Mesodermal cell (in vitro differentiated cells): Measurements from ENCODE around the gene TPD52L1.

ENCODE experiments used
- H3K27ac ChIP-seq: 2 replicates; pipeline ENCODE4 v1.7.0; 2013; ENCODE audit warnings: mild to moderate bottlenecking, low read depth, low read length, moderate library complexity; ENCODE audit not compliant: severe bottlenecking
- H3K36me3 ChIP-seq: 2 replicates; pipeline ENCODE4 v1.7.1; 2013; ENCODE audit warnings: mild to moderate bottlenecking, low read length, moderate library complexity; ENCODE audit not compliant: control insufficient read depth, insufficient read depth
- H3K4me1 ChIP-seq: one replicate; pipeline ENCODE4 v1.7.1; 2013; ENCODE audit warnings: mild to moderate bottlenecking, low read length; ENCODE audit not compliant: insufficient read depth, control insufficient read depth, poor library complexity, severe bottlenecking
- H3K4me3 ChIP-seq: 2 replicates; pipeline ENCODE4 v1.7.0; 2013; ENCODE audit warnings: low read length, control low read depth, mild to moderate bottlenecking; ENCODE audit not compliant: insufficient read depth, poor library complexity, severe bottlenecking; ENCODE audit errors: extremely low read depth
- H3K9me3 ChIP-seq: 2 replicates; pipeline ENCODE4 v1.7.1; 2013; ENCODE audit warnings: mild to moderate bottlenecking, low read length, moderate library complexity; ENCODE audit not compliant: control insufficient read depth
- WGBS, 2 experiments: methylation state at CpG; one replicate each; pipeline ENCODE4 v1.1.5; 2013; ENCODE audit warnings: missing lambda C conversion rate in 2 of 2; ENCODE audit not compliant: insufficient coverage in 2 of 2; 5-methylcytosine and 5-hydroxymethylcytosine counted together

TPD52L1 gene

GRCh38 chr6:125285936-125286335 is 132.4 kb downstream of the TPD52L1 start:
- Histone ChIP-seq H3K27ac (no peak overlapping the region), H3K4me3 (no peak overlapping the region), H3K36me3 (peaks cover 62% of the 10 kb centered on the region), H3K4me1 (no peaks in the 10 kb centered on the region), H3K9me3 (no peaks in the 10 kb centered on the region)
- no CpG with 5 or more reads among the region's 1 CpG for WGBS, 2 experiments

GRCh38 chr6:125287718-125288117 is 134.1 kb downstream of the TPD52L1 start:
- no peaks in the 10 kb centered on the region for H3K4me1 ChIP-seq
- 89 to 91% methylated on average over 9 of the region's 9 CpGs for WGBS, 2 experiments
- H3K27ac ChIP-seq, result no peak overlapping the region
- no peak overlapping the region for H3K4me3 ChIP-seq
- H3K9me3 ChIP-seq, result no peaks in the 10 kb centered on the region
- peaks cover 65% of the 10 kb centered on the region for H3K36me3 ChIP-seq

DNA sequence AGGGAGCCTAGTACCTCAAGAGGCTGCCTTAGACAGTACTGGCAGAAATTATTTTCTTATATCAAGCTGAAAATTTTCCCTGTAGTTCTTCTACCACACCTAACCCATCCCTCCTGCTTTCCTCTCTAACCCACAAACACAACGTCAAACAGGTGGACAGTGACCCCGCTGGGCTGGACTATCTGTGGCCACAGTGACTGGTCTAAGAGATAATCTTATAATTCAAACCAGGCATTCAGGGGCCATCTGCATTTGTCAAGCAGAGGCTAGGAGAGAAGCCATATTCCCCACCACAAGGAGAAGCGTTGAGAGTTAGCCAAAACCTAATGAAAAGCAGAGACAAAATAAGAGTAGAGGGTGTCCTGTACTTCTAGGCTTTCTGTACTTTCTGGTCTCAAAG is 140.0 kb downstream of the TPD52L1 start:
- H3K4me3 ChIP-seq, result no peak overlapping the region
- peaks cover 83% of the 10 kb centered on the region for H3K36me3 ChIP-seq
- no peak overlapping the region for H3K27ac ChIP-seq
- H3K4me1 ChIP-seq, result no peaks in the 10 kb centered on the region
- H3K9me3 ChIP-seq, result no peaks in the 10 kb centered on the region
- 100% methylated on average over 1 of the region's 3 CpGs; no CpG with 5 or more reads in 1 of the 2 experiments for WGBS, 2 experiments

GRCh38 chr6:125294036-125294435 is 140.5 kb downstream of the TPD52L1 start:
- H3K4me1 ChIP-seq, result no peaks in the 10 kb centered on the region
- no peak overlapping the region for H3K4me3 ChIP-seq
- WGBS, 2 experiments, result no CpG with 5 or more reads among the region's 1 CpG
- H3K27ac ChIP-seq, result no peak overlapping the region
- no peaks in the 10 kb centered on the region for H3K9me3 ChIP-seq
- H3K36me3 ChIP-seq, result peaks cover 87% of the 10 kb centered on the region

- WGBS, 2 experiments, result 92 to 100% methylated on average over 2 of the region's 3 CpGs
- H3K27ac ChIP-seq, result no peak overlapping the region
Measured at GRCh38 chr6:125294925-125295324, 141.4 kb downstream of the TPD52L1 start.

GRCh38 chr6:125296471-125296870 is 142.9 kb downstream of the TPD52L1 start:
- H3K9me3 ChIP-seq, result no peaks in the 10 kb centered on the region
- H3K27ac ChIP-seq, result no peak overlapping the region
- peaks cover 7% of the 10 kb centered on the region for H3K4me1 ChIP-seq
- WGBS, 2 experiments, result 80 to 100% methylated on average over 1 of the region's 1 CpG
- H3K4me3 ChIP-seq, result no peak overlapping the region
- peaks cover 81% of the 10 kb centered on the region for H3K36me3 ChIP-seq

More at GRCh38 chr6:125294925-125295324, 141.4 kb downstream of the TPD52L1 start:
- Histone ChIP-seq H3K4me3 (no peak overlapping the region), H3K4me1 (peaks cover 1% of the 10 kb centered on the region), H3K36me3 (peaks cover 90% of the 10 kb centered on the region), H3K9me3 (no peaks in the 10 kb centered on the region)

DNA sequence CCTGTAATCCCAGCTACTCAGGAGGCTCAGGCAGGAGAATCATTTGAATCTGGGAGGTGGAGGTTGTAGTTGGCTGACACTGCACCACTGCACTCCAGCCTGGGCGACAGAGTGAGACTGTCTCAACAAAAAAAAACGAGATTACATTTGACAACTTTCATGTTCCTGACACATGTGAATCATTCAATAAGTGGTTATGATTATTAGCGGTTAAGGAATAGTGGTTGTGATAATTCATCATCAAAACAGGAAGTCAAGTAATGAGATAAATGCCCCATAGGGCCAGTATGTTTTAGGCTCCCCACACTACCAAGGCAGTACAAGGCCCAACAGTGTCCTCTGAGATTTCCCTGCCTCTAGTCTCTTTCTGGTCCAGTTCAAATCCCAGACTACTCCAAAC is 145.7 kb downstream of the TPD52L1 start:
- H3K36me3 ChIP-seq, result peaks cover 54% of the 10 kb centered on the region
- no peak overlapping the region for H3K4me3 ChIP-seq
- peaks cover 10% of the 10 kb centered on the region for H3K4me1 ChIP-seq
- H3K27ac ChIP-seq, result no peak overlapping the region
- no peaks in the 10 kb centered on the region for H3K9me3 ChIP-seq
- WGBS, 2 experiments, result no CpG with 5 or more reads among the region's 3 CpGs

DNA sequence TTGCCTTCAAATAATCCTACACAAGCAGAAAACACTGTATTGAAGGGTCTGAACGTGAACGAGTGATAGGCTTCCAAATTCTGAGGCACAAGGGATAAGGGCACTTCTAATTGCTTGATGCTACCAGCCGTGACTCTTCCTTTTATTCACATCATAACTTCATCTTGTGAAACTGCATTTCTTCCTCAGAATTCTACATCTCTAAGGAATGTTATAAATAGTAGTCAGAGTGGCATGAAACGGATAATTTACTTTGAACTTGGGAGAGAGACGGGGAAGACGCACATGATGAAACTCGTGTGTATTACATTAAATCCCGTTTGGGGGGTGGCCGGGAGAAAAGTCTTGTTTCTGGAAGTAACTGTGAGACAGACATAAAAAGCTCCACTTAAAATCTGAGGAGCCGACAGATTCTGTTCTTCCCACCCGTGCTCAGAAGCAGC is 147.4 kb downstream of the TPD52L1 start:
- peak overlapping the region; percentile 87 for H3K27ac ChIP-seq
- H3K9me3 ChIP-seq, result peaks cover 9% of the 10 kb centered on the region
- H3K4me1 ChIP-seq, result peaks cover 10% of the 10 kb centered on the region
- peak overlapping the region; percentile 62 for H3K4me3 ChIP-seq
- WGBS, 2 experiments, result 6 to 19% methylated on average over 6 of the region's 11 CpGs
- peaks cover 42% of the 10 kb centered on the region for H3K36me3 ChIP-seq

DNA sequence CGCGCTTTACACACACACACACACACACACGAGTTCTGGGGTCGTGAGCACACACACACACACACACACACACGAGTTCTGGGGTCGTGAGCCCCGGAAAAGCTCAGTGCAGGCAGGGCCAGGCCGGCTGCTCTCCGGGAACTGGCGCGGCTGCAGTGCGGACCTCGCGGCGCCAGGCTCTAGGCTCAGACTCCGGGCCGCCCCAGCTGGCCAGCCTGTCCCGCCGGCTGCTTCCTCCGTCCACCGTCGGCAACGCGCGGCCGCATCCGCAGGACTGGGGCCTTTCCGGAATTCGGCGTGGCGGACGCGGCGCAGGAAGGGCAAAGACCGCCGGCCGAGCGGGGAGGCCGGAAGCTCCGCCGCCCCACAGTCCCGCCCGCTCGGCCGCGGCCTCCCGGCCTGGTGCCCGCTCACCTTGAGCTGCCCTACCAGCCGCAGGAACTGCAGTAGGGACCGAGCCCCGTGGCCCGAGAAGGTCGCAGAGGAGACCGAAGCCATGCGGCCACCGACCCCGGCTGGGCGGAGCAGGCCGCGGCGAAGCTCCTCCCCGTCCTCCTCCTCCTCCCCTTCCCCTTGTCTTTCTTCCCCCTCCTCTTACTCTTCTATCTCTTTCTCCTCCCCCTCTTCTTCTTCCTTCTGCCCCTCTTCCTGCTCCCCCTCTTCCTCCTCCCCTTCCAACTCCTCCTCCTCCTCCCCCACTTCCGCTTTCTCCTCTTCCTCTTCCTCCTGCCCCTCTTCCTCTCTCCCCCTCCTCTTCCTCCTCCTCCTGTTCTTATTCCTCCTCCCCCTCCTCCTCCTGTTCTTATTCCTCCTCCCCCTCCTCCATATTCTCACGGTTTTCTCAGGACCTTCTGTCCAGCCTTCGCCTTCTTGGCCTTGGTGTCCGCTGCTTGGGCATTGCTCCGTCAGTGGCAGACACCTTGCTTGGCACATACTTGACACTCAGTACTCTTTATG is 148.1 kb downstream of the TPD52L1 start, which contains the start of gene HDDC2:
TSS of gene HDDC2 (minus strand) at position 533 of the 957 bp plus-strand sequence. CDS start at position 498, 35 bp downstream.
- peaks cover 9% of the 10 kb centered on the region for H3K9me3 ChIP-seq
- peaks cover 10% of the 10 kb centered on the region for H3K4me1 ChIP-seq
- peak within 1 kb of the TSS; percentile 87 for H3K27ac ChIP-seq
- H3K36me3 ChIP-seq, result peaks cover 35% of the 10 kb centered on the region
- WGBS, 2 experiments, result 8 to 9% methylated on average over 37 to 52 of the region's 67 CpGs
- H3K4me3 ChIP-seq, result peak within 1 kb of the TSS; percentile 62

DNA sequence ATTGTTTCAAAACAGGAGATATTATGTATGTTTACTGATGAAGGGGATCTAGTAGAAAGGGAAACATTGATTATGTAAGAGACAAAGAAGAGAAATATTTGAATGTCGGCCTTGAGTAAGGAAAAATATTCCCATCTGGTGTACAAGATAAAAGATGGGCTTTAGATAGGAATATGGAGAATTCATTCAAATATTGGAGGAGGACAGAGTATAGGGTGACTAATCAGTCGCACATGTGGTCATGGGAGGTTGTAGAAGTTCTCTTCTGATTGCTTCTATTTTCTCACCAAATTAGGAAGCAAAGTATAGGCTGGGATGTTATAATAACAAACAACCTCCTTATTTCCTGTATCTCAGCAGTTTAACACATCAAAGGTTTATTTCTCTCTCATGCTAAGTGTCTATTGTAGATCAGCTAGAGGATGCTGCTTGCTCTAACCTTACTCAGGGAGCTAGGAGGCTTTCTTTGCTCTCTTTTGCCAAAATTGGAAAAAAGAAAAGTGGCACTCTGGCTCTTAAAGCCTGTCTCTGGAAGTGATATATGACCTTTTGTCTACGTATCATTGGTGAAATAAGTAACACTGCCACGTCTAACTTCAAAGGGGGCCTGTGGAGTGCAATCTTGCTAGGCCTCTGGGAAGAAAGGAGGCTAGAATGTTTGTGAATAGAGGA is 149.4 kb downstream of the TPD52L1 start:
- H3K27ac ChIP-seq, result peak overlapping the region; percentile 11
- peaks cover 9% of the 10 kb centered on the region for H3K9me3 ChIP-seq
- H3K4me1 ChIP-seq, result peaks cover 10% of the 10 kb centered on the region
- H3K4me3 ChIP-seq, result no peak overlapping the region
- WGBS, 2 experiments, result 83 to 86% methylated on average over 2 to 3 of the region's 4 CpGs
- H3K36me3 ChIP-seq, result peaks cover 23% of the 10 kb centered on the region
